ENCODE measurements around the gene NUP160.
"Not testable (repeated sequence)": the region's sequence is repeated elsewhere in the genome, so short reads cannot be mapped to it uniquely, and the experiment has no call there.

The NUP160 gene

GRCh38 chr11:47788181-47788580 lies 60.0 kb downstream of the NUP160 start:
- no peak for FAIRE-seq

GRCh38 chr11:47786373-47786772 lies 61.8 kb downstream of the NUP160 start:
- no peak for FAIRE-seq

- FAIRE-seq: no peak
These were observed 63.3 kb downstream of the NUP160 start for GRCh38 chr11:47784785-47785381.

GRCh38 chr11:47783087-47783610 lies 65.0 kb downstream of the NUP160 start:
- FAIRE-seq: no peak

- no peak for FAIRE-seq
These were observed 69.2 kb downstream of the NUP160 start for GRCh38 chr11:47778878-47779483.

DNA sequence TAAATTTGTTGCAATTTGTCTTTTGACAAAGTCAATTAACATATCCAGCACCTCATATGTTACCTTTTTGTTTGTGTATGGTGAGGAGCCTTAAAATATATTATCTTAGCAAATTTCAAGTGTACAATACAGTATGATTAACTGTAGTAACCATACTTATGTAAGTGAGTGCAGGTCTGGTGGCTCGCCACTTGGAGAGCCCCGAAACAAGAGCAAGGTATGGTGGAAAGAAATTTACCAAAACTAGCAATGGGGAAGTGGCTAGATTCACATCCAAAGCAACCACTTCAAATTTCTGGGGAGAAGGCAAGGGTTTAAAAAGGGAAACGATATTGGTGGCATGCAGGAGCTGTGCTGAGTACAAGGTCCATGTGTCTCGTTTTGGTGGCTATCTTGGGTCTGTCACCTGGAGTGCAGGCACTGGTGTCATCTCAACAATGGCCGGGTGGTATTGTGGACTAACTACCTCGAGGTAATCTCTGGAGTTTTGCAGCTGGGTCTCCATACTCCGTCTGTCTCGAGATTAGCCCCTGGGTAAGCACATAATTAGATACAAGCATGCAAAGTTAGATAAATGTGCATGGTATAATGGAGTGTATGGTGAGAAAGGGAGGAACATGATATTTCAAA lies 72.8 kb downstream of the NUP160 start:
- no peak for FAIRE-seq

DNA sequence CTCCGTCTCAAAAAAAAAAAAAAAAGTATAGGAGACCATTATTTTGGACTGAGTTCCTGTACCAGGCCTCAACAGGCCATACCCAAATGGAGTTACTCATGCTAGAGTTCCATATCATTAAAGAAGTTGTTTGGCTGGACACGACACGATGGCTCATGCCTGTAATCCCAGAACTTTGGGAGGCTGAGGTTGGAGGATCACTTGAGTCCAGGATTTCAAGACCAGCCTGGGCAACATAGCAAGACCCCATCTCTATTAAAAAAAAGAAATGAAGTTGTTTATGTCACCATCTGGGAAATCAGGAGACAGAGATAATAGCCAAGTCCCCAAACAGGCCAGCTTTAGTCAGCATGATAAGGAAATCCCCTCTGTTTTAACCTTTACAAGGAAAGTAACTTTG lies 74.3 kb downstream of the NUP160 start:
- FAIRE-seq: no peak

DNA sequence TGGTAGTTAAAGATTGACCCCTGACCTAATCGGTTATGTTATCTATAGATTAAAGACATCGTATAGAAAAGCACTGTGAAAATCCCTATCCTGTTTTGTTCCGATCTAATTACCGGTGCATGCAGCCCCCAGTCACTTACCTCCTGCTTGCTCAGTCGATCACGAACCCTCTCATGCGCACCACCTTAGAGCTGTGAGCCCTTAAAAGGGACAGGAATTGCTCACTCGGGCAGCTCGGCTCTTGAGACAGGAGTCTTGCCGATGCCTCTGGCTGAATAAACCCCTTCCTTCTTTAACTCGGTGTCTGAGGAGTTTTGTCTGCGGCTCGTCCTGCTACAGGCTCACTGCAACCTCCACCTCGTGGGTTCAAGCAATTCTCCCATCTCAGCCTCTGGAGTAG lies 78.6 kb downstream of the NUP160 start:
- FAIRE-seq: not testable (repeated sequence)

DNA sequence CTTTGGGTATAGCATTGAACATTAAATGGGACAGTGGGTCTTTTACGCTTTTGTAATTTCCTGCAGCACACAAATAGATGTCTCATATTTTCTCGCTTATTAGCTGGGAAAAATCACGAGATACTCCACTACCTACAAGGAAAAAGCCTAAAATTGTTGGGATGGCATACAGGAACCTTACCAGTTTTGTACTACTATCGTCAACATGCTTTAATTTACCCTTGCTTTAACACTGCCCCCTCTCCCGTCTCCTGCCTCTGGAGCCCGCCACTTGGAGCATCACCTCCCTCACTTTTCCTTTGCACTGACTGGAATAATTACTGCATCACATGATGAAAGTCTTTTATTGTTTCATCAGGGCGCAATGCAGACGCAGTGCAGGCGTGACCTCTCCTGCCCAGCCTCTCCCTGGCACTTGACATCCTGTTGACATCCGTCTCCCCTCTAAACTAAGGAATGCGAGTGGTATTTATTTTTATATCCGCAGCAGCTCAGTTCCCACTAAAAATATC lies 80.0 kb downstream of the NUP160 start:
- no peak for FAIRE-seq

GRCh38 chr11:47766509-47767227 lies 81.5 kb downstream of the NUP160 start:
- no peak for FAIRE-seq

DNA sequence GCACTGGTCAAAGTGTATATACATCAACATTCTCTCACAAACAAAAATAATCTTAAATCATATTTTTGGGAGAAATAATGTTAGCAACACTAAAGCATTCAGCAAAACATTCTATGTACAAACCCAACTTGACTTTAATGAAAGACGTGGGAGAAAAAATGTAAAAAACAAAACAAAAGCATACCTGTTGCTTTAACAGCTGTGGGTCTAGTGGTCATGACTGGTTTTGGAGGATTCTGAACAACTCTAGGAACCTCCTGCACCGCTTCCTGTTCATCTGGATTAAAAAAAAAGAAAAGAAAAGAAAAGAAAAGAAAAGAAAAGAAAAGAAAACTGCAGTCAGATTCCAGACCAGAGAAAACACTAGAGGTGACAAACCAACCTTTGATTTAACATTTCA lies 83.1 kb downstream of the NUP160 start:
- no peak for FAIRE-seq

DNA sequence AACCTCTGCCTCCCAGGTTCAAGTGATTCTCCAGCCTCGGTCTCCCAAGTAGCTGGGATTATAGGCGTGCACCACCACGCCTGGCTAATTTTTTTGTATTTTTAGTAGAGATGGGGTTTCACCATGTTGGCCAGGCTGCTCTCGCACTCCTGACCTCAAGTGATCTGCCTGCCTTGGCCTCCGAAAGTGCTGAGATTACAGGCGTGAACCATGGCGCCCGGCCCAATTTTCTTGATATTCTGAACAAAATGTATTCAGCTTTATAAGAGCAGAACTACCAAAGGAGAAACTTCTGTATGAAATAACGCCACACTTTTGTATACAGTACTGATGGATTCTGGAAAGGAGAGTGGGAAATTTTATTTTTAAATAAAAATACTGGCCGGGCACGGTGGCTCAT lies 88.9 kb downstream of the NUP160 start:
- FAIRE-seq: not testable (repeated sequence)

- no peak for FAIRE-seq
These were observed 91.9 kb downstream of the NUP160 start for GRCh38 chr11:47756208-47756607.

DNA sequence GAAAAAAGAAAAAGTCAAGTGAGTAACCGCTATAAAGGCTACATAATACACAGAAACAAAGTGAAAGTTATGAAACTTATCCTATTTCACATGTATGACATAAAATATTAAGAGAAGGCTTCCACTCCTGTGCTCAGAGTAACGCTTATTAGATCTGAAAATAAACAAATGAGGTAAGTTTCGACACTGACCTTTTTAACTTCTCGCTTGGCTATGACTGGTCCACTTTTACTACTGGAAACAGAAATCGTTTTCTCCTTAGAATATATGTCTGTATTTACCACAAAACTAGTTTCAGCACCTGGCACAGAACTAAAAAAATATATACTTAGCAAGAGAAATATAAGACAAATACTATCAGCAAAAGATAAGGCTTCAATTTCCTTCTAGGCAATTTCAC lies 97.4 kb downstream of the NUP160 start:
- FAIRE-seq: no peak

DNA sequence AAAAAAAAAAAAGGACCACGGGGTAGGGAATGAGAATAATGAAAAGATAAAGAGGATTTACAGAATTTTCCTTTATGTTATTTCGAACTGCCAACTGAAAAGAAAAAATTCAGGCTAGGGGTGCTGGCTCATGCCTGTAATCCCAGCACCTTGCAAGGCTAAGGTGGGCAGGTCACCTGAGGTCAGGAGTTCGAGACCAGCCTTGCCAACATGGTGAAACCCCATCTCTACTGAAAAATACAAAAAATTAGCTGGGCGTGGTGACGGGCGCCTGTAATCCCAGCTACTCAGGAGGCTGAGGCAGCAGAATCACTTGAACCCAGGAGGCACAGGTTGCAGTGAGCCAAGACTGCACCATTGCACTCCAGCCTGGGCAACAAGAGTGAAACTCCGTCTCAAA lies 105.7 kb downstream of the NUP160 start:
- not testable (repeated sequence) for FAIRE-seq

DNA sequence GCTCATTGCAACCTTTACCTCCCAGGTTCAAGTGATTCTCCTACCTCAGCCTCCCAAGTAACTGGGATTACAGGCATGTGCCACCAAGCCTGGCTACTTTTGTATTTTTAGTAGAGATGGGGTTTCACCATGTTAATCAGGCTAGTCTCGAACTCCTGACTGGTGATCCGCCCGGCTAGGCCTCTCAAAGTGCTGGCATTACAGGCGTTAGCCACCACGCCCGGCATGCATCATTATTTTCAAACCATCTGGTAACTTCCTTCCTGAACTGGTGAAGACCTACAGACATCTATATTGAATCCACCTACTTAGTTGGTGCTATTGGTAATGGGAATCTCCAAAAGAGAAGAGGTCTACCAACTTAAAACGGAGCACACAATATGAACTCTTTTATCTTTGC lies 110.3 kb downstream of the NUP160 start:
- not testable (repeated sequence) for FAIRE-seq

DNA sequence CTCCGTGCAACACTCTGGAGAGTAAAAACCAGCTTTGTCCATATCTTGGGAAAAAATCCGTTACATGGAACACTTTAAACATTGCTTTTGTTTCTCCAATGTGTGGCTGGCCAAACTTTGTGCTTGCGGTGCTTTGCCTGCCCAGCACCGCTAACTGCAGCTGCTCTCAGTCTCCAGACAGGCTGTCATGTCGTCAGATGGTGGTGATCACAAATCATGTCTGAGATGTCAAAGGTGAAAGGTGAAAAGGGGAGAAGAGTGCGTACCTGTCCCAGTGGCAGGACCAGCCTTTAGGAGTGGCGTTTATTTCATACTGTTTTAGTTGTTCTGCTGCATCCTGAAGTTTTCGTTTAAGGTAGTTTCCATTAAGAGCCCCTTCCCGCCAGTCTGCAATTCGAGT lies 115.9 kb downstream of the NUP160 start:
- no peak for FAIRE-seq

- no peak for FAIRE-seq
These were observed 116.7 kb downstream of the NUP160 start for GRCh38 chr11:47731475-47731874.
